ENCODE results near the gene WIPI1. TPM values are rescaled to one million over a fixed set of nuclear protein-coding genes. Genes with fewer than 3 reads are reported as not detected.

WIPI1 gene
- total and polyA plus RNA-seq, 2 of the 13 experiments (the other 11 are each of a cell fraction or from before 2014, with no cell fraction given): 29.4 to 141 TPM

DNA sequence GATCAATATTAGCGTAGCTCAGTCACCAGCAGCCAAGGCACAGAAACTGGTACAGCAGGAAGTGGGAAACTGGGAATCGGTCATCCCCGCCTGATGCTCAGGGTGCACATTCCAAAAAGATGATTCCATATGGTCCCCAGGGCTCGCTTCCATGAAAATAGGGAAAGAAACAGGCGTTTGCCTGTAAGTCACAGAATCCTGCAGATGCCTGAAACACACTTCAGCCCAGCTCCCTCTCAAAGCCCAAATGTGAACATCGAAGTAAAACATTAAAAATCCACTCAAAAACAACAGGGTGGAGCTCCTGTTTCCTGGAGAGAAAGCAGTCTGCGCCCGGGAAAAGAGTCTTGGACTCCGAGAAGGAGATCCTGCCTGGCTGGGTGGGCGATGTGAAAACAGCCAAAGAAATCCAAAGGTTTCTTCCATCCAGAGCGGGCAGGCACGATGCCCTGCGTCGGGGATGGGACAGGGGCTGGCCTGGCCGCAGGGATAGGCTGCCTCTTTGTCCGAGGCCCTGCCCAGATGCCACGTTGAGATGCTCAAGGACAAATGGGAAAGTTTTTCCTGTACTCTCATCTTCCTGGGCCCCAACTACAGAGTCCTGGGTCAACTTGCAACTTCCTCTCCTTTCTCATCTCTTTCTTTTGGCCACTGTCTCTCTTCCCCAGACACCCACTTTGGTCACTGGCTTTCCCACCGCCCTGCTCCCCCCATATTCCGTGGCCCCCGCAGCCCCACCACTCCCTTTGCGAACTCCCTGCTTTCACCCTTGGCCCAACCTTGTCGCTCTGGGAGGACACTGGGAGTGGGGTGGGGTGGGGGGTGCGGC, 743 bp downstream of the WIPI1 start (continued):
- TF ChIP-seq, protein P1, sequence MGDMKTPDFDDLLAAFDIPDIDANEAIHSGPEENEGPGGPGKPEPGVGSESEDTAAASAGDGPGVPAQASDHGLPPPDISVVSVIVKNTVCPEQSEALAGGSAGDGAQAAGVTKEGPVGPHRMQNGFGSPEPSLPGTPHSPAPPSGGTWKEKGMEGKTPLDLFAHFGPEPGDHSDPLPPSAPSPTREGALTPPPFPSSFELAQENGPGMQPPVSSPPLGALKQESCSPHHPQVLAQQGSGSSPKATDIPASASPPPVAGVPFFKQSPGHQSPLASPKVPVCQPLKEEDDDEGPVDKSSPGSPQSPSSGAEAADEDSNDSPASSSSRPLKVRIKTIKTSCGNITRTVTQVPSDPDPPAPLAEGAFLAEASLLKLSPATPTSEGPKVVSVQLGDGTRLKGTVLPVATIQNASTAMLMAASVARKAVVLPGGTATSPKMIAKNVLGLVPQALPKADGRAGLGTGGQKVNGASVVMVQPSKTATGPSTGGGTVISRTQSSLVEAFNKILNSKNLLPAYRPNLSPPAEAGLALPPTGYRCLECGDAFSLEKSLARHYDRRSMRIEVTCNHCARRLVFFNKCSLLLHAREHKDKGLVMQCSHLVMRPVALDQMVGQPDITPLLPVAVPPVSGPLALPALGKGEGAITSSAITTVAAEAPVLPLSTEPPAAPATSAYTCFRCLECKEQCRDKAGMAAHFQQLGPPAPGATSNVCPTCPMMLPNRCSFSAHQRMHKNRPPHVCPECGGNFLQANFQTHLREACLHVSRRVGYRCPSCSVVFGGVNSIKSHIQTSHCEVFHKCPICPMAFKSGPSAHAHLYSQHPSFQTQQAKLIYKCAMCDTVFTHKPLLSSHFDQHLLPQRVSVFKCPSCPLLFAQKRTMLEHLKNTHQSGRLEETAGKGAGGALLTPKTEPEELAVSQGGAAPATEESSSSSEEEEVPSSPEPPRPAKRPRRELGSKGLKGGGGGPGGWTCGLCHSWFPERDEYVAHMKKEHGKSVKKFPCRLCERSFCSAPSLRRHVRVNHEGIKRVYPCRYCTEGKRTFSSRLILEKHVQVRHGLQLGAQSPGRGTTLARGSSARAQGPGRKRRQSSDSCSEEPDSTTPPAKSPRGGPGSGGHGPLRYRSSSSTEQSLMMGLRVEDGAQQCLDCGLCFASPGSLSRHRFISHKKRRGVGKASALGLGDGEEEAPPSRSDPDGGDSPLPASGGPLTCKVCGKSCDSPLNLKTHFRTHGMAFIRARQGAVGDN (CRISPR knock-in tag; IDR thresholded peaks at IDR 0.05): peak; percentile 91
- TF ChIP-seq CCDC6 (CRISPR knock-in tag; IDR thresholded peaks at IDR 0.05) (no peak), ZMAT3 (CRISPR knock-in tag; conservative IDR thresholded peaks at IDR 0.05) (peak; percentile 69; the same call in 1 of the 2 replicates), REL (CRISPR knock-in tag; conservative IDR thresholded peaks at IDR 0.05) (no peak), ZFP90 (CRISPR knock-in tag; IDR thresholded peaks at IDR 0.05; ENCODE audit: borderline replicate concordance) (no peak), MAFF (IDR thresholded peaks at IDR 0.05; ENCODE audit: low read depth, low read length) (no peak), ZFP37 (CRISPR knock-in tag; IDR thresholded peaks at IDR 0.05; ENCODE audit: borderline replicate concordance) (peak; percentile 68; the same call in 1 of the 2 replicates)
- TF ChIP-seq, protein P2, sequence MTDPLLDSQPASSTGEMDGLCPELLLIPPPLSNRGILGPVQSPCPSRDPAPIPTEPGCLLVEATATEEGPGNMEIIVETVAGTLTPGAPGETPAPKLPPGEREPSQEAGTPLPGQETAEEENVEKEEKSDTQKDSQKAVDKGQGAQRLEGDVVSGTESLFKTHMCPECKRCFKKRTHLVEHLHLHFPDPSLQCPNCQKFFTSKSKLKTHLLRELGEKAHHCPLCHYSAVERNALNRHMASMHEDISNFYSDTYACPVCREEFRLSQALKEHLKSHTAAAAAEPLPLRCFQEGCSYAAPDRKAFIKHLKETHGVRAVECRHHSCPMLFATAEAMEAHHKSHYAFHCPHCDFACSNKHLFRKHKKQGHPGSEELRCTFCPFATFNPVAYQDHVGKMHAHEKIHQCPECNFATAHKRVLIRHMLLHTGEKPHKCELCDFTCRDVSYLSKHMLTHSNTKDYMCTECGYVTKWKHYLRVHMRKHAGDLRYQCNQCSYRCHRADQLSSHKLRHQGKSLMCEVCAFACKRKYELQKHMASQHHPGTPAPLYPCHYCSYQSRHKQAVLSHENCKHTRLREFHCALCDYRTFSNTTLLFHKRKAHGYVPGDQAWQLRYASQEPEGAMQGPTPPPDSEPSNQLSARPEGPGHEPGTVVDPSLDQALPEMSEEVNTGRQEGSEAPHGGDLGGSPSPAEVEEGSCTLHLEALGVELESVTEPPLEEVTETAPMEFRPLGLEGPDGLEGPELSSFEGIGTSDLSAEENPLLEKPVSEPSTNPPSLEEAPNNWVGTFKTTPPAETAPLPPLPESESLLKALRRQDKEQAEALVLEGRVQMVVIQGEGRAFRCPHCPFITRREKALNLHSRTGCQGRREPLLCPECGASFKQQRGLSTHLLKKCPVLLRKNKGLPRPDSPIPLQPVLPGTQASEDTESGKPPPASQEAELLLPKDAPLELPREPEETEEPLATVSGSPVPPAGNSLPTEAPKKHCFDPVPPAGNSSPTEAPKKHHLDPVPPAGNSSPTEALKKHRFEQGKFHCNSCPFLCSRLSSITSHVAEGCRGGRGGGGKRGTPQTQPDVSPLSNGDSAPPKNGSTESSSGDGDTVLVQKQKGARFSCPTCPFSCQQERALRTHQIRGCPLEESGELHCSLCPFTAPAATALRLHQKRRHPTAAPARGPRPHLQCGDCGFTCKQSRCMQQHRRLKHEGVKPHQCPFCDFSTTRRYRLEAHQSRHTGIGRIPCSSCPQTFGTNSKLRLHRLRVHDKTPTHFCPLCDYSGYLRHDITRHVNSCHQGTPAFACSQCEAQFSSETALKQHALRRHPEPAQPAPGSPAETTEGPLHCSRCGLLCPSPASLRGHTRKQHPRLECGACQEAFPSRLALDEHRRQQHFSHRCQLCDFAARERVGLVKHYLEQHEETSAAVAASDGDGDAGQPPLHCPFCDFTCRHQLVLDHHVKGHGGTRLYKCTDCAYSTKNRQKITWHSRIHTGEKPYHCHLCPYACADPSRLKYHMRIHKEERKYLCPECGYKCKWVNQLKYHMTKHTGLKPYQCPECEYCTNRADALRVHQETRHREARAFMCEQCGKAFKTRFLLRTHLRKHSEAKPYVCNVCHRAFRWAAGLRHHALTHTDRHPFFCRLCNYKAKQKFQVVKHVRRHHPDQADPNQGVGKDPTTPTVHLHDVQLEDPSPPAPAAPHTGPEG (CRISPR knock-in tag; IDR thresholded peaks at IDR 0.05): peak; percentile 59
- TF ChIP-seq, protein P3, sequence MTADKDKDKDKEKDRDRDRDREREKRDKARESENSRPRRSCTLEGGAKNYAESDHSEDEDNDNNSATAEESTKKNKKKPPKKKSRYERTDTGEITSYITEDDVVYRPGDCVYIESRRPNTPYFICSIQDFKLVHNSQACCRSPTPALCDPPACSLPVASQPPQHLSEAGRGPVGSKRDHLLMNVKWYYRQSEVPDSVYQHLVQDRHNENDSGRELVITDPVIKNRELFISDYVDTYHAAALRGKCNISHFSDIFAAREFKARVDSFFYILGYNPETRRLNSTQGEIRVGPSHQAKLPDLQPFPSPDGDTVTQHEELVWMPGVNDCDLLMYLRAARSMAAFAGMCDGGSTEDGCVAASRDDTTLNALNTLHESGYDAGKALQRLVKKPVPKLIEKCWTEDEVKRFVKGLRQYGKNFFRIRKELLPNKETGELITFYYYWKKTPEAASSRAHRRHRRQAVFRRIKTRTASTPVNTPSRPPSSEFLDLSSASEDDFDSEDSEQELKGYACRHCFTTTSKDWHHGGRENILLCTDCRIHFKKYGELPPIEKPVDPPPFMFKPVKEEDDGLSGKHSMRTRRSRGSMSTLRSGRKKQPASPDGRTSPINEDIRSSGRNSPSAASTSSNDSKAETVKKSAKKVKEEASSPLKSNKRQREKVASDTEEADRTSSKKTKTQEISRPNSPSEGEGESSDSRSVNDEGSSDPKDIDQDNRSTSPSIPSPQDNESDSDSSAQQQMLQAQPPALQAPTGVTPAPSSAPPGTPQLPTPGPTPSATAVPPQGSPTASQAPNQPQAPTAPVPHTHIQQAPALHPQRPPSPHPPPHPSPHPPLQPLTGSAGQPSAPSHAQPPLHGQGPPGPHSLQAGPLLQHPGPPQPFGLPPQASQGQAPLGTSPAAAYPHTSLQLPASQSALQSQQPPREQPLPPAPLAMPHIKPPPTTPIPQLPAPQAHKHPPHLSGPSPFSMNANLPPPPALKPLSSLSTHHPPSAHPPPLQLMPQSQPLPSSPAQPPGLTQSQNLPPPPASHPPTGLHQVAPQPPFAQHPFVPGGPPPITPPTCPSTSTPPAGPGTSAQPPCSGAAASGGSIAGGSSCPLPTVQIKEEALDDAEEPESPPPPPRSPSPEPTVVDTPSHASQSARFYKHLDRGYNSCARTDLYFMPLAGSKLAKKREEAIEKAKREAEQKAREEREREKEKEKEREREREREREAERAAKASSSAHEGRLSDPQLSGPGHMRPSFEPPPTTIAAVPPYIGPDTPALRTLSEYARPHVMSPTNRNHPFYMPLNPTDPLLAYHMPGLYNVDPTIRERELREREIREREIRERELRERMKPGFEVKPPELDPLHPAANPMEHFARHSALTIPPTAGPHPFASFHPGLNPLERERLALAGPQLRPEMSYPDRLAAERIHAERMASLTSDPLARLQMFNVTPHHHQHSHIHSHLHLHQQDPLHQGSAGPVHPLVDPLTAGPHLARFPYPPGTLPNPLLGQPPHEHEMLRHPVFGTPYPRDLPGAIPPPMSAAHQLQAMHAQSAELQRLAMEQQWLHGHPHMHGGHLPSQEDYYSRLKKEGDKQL (CRISPR knock-in tag; IDR thresholded peaks at IDR 0.05; ENCODE audit: low read depth): 0 out of 2 replicates have a peak, but pooled peaks have one; percentile 14
- TF ChIP-seq, protein P4, sequence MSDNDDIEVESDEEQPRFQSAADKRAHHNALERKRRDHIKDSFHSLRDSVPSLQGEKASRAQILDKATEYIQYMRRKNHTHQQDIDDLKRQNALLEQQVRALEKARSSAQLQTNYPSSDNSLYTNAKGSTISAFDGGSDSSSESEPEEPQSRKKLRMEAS (IDR thresholded peaks at IDR 0.05): peak; percentile 71; the same call in 1 of the 2 replicates

Measured in HepG2 (cell line).